ENCODE measurements around the gene B3GNT7.
"Not testable (repeated sequence)": the region's sequence is repeated elsewhere in the genome, so short reads cannot be mapped to it uniquely, and the experiment has no call there.

DNA sequence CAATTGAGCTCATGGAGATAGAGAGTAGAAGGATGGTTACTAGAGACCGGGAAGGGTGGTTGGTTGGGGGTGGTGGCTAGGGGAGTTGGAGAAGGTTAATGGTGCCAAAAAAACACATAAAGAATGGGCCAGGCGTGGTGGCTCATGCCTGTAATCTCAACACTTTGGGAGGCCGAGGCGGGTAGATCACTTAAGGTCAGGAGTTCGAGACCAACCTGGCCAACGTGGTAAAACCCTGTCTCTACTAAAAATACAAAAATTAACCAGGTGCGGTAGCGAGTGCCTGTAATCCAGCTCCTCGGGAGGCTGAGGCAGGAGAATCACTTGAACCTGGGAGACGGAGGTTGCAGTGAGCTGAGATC, 46.2 kb upstream of the B3GNT7 start:
- TF ChIP-seq, protein P1, sequence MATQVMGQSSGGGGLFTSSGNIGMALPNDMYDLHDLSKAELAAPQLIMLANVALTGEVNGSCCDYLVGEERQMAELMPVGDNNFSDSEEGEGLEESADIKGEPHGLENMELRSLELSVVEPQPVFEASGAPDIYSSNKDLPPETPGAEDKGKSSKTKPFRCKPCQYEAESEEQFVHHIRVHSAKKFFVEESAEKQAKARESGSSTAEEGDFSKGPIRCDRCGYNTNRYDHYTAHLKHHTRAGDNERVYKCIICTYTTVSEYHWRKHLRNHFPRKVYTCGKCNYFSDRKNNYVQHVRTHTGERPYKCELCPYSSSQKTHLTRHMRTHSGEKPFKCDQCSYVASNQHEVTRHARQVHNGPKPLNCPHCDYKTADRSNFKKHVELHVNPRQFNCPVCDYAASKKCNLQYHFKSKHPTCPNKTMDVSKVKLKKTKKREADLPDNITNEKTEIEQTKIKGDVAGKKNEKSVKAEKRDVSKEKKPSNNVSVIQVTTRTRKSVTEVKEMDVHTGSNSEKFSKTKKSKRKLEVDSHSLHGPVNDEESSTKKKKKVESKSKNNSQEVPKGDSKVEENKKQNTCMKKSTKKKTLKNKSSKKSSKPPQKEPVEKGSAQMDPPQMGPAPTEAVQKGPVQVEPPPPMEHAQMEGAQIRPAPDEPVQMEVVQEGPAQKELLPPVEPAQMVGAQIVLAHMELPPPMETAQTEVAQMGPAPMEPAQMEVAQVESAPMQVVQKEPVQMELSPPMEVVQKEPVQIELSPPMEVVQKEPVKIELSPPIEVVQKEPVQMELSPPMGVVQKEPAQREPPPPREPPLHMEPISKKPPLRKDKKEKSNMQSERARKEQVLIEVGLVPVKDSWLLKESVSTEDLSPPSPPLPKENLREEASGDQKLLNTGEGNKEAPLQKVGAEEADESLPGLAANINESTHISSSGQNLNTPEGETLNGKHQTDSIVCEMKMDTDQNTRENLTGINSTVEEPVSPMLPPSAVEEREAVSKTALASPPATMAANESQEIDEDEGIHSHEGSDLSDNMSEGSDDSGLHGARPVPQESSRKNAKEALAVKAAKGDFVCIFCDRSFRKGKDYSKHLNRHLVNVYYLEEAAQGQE (IDR thresholded peaks at IDR 0.05; ENCODE audit: low read depth), result not testable (repeated sequence)
- TF ChIP-seq, protein P2, sequence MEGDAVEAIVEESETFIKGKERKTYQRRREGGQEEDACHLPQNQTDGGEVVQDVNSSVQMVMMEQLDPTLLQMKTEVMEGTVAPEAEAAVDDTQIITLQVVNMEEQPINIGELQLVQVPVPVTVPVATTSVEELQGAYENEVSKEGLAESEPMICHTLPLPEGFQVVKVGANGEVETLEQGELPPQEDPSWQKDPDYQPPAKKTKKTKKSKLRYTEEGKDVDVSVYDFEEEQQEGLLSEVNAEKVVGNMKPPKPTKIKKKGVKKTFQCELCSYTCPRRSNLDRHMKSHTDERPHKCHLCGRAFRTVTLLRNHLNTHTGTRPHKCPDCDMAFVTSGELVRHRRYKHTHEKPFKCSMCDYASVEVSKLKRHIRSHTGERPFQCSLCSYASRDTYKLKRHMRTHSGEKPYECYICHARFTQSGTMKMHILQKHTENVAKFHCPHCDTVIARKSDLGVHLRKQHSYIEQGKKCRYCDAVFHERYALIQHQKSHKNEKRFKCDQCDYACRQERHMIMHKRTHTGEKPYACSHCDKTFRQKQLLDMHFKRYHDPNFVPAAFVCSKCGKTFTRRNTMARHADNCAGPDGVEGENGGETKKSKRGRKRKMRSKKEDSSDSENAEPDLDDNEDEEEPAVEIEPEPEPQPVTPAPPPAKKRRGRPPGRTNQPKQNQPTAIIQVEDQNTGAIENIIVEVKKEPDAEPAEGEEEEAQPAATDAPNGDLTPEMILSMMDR (IDR thresholded peaks at IDR 0.05 in 2 of 3, conservative IDR thresholded peaks at IDR 0.05 in 1 of 3; ENCODE audit: borderline replicate concordance in 1 of 3, insufficient read depth in 1 of 3, low read depth in 2 of 3, low read length in 2 of 3), result not testable (repeated sequence)
- TF ChIP-seq POLR2A (IDR thresholded peaks at IDR 0.05; ENCODE audit: borderline replicate concordance, extremely low read depth, insufficient read depth, insufficient read length); POLR2AphosphoS5 (IDR thresholded peaks at IDR 0.05; ENCODE audit: low read depth, low read length); EZH2phosphoT487 (IDR thresholded peaks at IDR 0.05; ENCODE audit: borderline replicate concordance); EZH2 (IDR thresholded peaks at IDR 0.05); ZBTB33 (IDR thresholded peaks at IDR 0.05; ENCODE audit: extremely low read depth, insufficient replicate concordance, low read length): not testable (repeated sequence)
